ENCODE results near the gene ANGPTL1.

GRCh38 chr1:178916448-178917174, 45.7 kb upstream of the ANGPTL1 start:
- TF ChIP-seq CTCF (IDR thresholded peaks at IDR 0.05) (no peak), POLR2A (IDR thresholded peaks at IDR 0.05) (no peak), EP300 (IDR thresholded peaks at IDR 0.05) (no peak)
